Panc1 (cell line): ENCODE data around the gene YY2. TPM values are rescaled to one million over a fixed set of nuclear protein-coding genes. Genes with fewer than 3 reads are reported as not detected.

ENCODE experiments used
- ATAC-seq: fragments of 200-7000 bp; cut with Tn5 transposase; 2 replicates; pipeline ENCODE4 v1.9.1; 2020; ENCODE audit warnings: mild to moderate bottlenecking, moderate library complexity
- BruUV-seq: library from RNA; stranded (reverse); fragments of 400-500 nt; replicated peaks from 2 replicates; lab custom pipeline; 2021; lab: Mats Ljungman, UMichigan
- CTCF ChIA-PET: fragments of 300-600 bp; sonication (Branson Sonifier 250); formaldehyde crosslinking; loops from one replicate; lab custom pipeline; 2022; ENCODE audit warnings: antibody characterized with exemption; lab: Charles Lee
- POLR2A ChIA-PET: fragments of 300-600 bp; sonication (Branson Sonifier 250); formaldehyde crosslinking; loops from one replicate; lab custom pipeline; 2022; ENCODE audit warnings: antibody characterized with exemption; lab: Charles Lee
- DNase-seq: peaks from one replicate; pipeline ENCODE4 v3.0.0-alpha.2; 2010; ENCODE audit warnings: low read depth, low spot score
- H3K27ac ChIP-seq: 2 replicates; pipeline ENCODE4 v1.5.1; 2011; ENCODE audit warnings: mild to moderate bottlenecking, low read length, inconsistent platforms
- H3K27me3 ChIP-seq: fragments of 200-500 bp; sonication (Bioruptor generic); 2 replicates; pipeline ENCODE4 v1.6.0; 2014; ENCODE audit warnings: low read length, inconsistent platforms; ENCODE audit not compliant: control insufficient read depth, insufficient read depth
- H3K36me3 ChIP-seq: fragments of 200-500 bp; sonication (Bioruptor generic); 2 replicates; pipeline ENCODE4 v1.5.1; 2014; ENCODE audit warnings: inconsistent platforms, mild to moderate bottlenecking, low read length, moderate library complexity; ENCODE audit not compliant: control insufficient read depth, insufficient read depth
- H3K4me1 ChIP-seq: 2 replicates; pipeline ENCODE4 v1.5.1; 2011; ENCODE audit warnings: inconsistent platforms, mild to moderate bottlenecking, low read length, moderate library complexity; ENCODE audit not compliant: control insufficient read depth, insufficient read depth
- H3K4me3 ChIP-seq, 2 experiments: 2 replicates each; pipeline ENCODE4 v1.5.1; 2011 to 2012; ENCODE audit warnings: low read depth in 2 of 2, low read length in 2 of 2, mild to moderate bottlenecking in 2 of 2, inconsistent platforms in 1 of 2, moderate library complexity in 1 of 2
- H3K9me3 ChIP-seq: fragments of 200-500 bp; sonication (Bioruptor generic); 2 replicates; pipeline ENCODE4 v1.5.1; 2014; ENCODE audit warnings: low read depth, mild to moderate bottlenecking, inconsistent platforms, low read length, moderate library complexity; ENCODE audit not compliant: control insufficient read depth, insufficient read depth
- CTCF ChIP-seq: fragments of 450-650 bp; IDR thresholded peaks from 2 replicates; pipeline ENCODE4 v1.5.1; 2017; ENCODE audit warnings: mild to moderate bottlenecking
- POLR2AphosphoS5 ChIP-seq: IDR thresholded peaks from 2 replicates; pipeline ENCODE4 v1.6.1; 2012; ENCODE audit warnings: mild to moderate bottlenecking, low read depth, low read length, moderate library complexity
- REST ChIP-seq, 2 experiments: IDR thresholded peaks; 2 replicates each; pipeline ENCODE4 v1.6.1; 2011 to 2012; ENCODE audit warnings: low read depth in 2 of 2, control low read depth in 1 of 2, low read length in 1 of 2, mild to moderate bottlenecking in 1 of 2, moderate library complexity in 1 of 2; ENCODE audit not compliant: insufficient read depth in 1 of 2
- SIN3A ChIP-seq: IDR thresholded peaks from 2 replicates; pipeline ENCODE4 v1.6.1; 2012; ENCODE audit warnings: low read depth, mild to moderate bottlenecking, low read length, moderate library complexity, borderline replicate concordance; ENCODE audit not compliant: insufficient read depth
- TCF7L2 ChIP-seq: IDR thresholded peaks from 2 replicates; pipeline ENCODE4 v1.6.1; 2011; ENCODE audit warnings: mild to moderate bottlenecking, low read depth, low read length, inconsistent platforms
- in situ Hi-C: cut with HindIII; loops from 2 replicates; pipeline ENCODE4 v1.10.0; 2016; ENCODE audit warnings: low sequenced_read_pairs, low pct_unique_long_range_greater_than_20kb
- intact Hi-C: fragments of 100-400 bp; cut with micrococcal nuclease; formaldehyde crosslinking; loops from one replicate; pipeline ENCODE4 v1.10.0; 2022; ENCODE audit not compliant: unreplicated experiment
- total RNA-seq: library from RNA; stranded (reverse); gene quantifications from one replicate; pipeline ENCODE4 v1.2.1, GENCODE V29; 2021; ENCODE audit not compliant: unreplicated experiment

YY2 gene
- total RNA-seq, 1 experiment from 2014 or later: 2.0 TPM

GRCh38 chrX:21865436-21865835 is 9.6 kb downstream of the YY2 start:
- TF ChIP-seq CTCF (no peak), REST (IDR thresholded peaks at IDR 0.05; ENCODE audit: insufficient read depth in 1 of 2, low read depth in 2 of 2, low read length in 1 of 2) (no peak), SIN3A (no peak), POLR2AphosphoS5 (no peak), TCF7L2 (no peak)
- Histone ChIP-seq H3K9me3 (no peaks in the 10 kb centered on the region), H3K27me3 (no peaks in the 10 kb centered on the region), H3K4me1 (no peaks in the 10 kb centered on the region), H3K4me3 (no peak overlapping the region), H3K36me3 (no peaks in the 10 kb centered on the region), H3K27ac (no peak overlapping the region)
- intact Hi-C loops (no loop called here), in situ Hi-C loops (no loop called here)
- CTCF ChIA-PET: no interaction called here
- POLR2A ChIA-PET: no interaction called here
- ATAC-seq: no peak
- BruUV-seq: no TSS peak
- DNase-seq: no peak

- H3K27me3 ChIP-seq: no peaks in the 10 kb centered on the region
- no peak overlapping the region for H3K27ac ChIP-seq
- no peaks in the 10 kb centered on the region for H3K9me3 ChIP-seq
- ATAC-seq (no peak), DNase-seq (no peak)
- intact Hi-C loops: no loop called here
- H3K36me3 ChIP-seq: no peaks in the 10 kb centered on the region
- no TSS peak for BruUV-seq
- no peak for TF ChIP-seq CTCF
- no peak for TF ChIP-seq POLR2AphosphoS5
- TF ChIP-seq REST (IDR thresholded peaks at IDR 0.05; ENCODE audit: insufficient read depth in 1 of 2, low read depth in 2 of 2, low read length in 1 of 2): no peak
- TF ChIP-seq SIN3A: no peak
- TF ChIP-seq TCF7L2: no peak
- in situ Hi-C loops: no loop called here
- ChIA-PET POLR2A (no interaction called here), CTCF (no interaction called here)
- H3K4me3 ChIP-seq: no peak overlapping the region
- no peaks in the 10 kb centered on the region for H3K4me1 ChIP-seq
These were observed 14.7 kb downstream of the YY2 start for GRCh38 chrX:21870494-21870893.
